Kidney (tissue), 14 donors: Measurements from ENCODE around the gene PLB1. TPM values are rescaled to one million over a fixed set of nuclear protein-coding genes. Genes with fewer than 3 reads are reported as not detected.
A peak's percentile ranks its signal among the peaks of the same experiment; 100 is the strongest.

Experiments used
- DNase-seq, 5 donors: peaks; one replicate each; pipeline ENCODE4 v3.0.0-alpha.2; 2013 to 2020
- FAIRE-seq: peaks from 2 replicates; lab custom pipeline; 2012; peaks lifted over from hg19 to GRCh38; lab: Jason Lieb, UNC
- H3K27ac ChIP-seq, 2 donors: one replicate each; pipeline ENCODE4 v1.7.0; 2013; ENCODE audit warnings: low read depth in 2 of 2, low read length in 2 of 2, inconsistent platforms in 1 of 2
- H3K27me3 ChIP-seq: one replicate; pipeline ENCODE4 v1.7.1; 2013; ENCODE audit warnings: low read length, inconsistent platforms; ENCODE audit not compliant: control insufficient read depth, insufficient read depth
- H3K36me3 ChIP-seq, 3 donors: one replicate each; pipeline versions ENCODE4 v1.7.0 to v1.7.1; 2013; ENCODE audit warnings: low read length in 3 of 3, control low read depth in 1 of 3, inconsistent platforms in 1 of 3; ENCODE audit not compliant: insufficient read depth in 3 of 3, control insufficient read depth in 2 of 3
- H3K4me1 ChIP-seq, 3 donors: one replicate each; pipeline versions ENCODE4 v1.7.0 to v1.7.1; 2013; ENCODE audit warnings: low read length in 3 of 3, inconsistent platforms in 1 of 3, low read depth in 1 of 3; ENCODE audit not compliant: control insufficient read depth in 2 of 3, insufficient read depth in 2 of 3
- H3K4me3 ChIP-seq, 3 donors: one replicate each; pipeline versions ENCODE4 v1.7.0 to v1.8.1; 2013; ENCODE audit warnings: low read length in 3 of 3, control low read depth in 1 of 3, inconsistent platforms in 1 of 3
- H3K9ac ChIP-seq, 3 donors: one replicate each; pipeline versions ENCODE4 v1.7.0 to v1.7.1; 2013; ENCODE audit warnings: low read length in 3 of 3, control low read depth in 1 of 3, inconsistent platforms in 1 of 3
- H3K9me3 ChIP-seq, 3 donors: one replicate each; pipeline versions ENCODE4 v1.7.0 to v1.7.1; 2013; ENCODE audit warnings: low read length in 3 of 3, control low read depth in 1 of 3, inconsistent platforms in 1 of 3; ENCODE audit not compliant: control insufficient read depth in 2 of 3, insufficient read depth in 1 of 3
- CTCF ChIP-seq: IDR thresholded peaks from 3 replicates; pipeline ENCODE4 v1.5.1; 2012; ENCODE audit warnings: mild to moderate bottlenecking, moderate library complexity, borderline replicate concordance; ENCODE audit not compliant: insufficient read depth; ENCODE audit errors: extremely low read depth
- intact Hi-C: fragments of 100-400 bp; cut with DNase I; formaldehyde crosslinking; loops from one replicate; pipeline ENCODE4 v1.11.1; 2022
- polyA plus RNA-seq: library from polyadenylated mRNA; stranded (reverse); fragments of 350-450 nt; fragmentation: Illumina TruSeq; extraction: RNeasy Lipid Tissue Mini Kit (QIAGEN cat#74804); gene quantifications from one replicate; pipeline ENCODE4 v1.2.3, GENCODE V29; 2014; ENCODE audit warnings: low read depth, low replicate concordance; ENCODE audit not compliant: insufficient read depth
- total RNA-seq: library from RNA; stranded (reverse); fragmentation: NEBNext Ultra II Directional; extraction: Animal tissue kit (Norgen Biotek cat#: 25700); gene quantifications from one replicate; pipeline ENCODE4 v1.2.1, GENCODE V29; 2021
- donor health status: control.
- donor health status: control.
- donor health status: control.
- donor health status: control.
- donor health status: control.
- donor health status: DM: yes; HTN: yes; CAD: no.
- donor health status: Normal renal cell carcinoma (clear cell type).

The PLB1 gene
- total and polyA plus RNA-seq, 2 donors from 2014 or later, result 0.95 to 6.8 TPM

GRCh38 chr2:28627722-28628480 is 132.0 kb downstream of the PLB1 start:
- intact Hi-C loops, result no loop called here
- peak in 2 of 5 donors; percentile 33 to 37 for DNase-seq
- no peak for FAIRE-seq
- H3K27ac ChIP-seq, result peak overlapping the region; percentile 68 to 89
- peaks cover 4 to 15% (median 4%) of the 10 kb centered on the region in 3 donors for H3K4me1 ChIP-seq
- peak overlapping the region in 1 of 3 donors; percentile 24 for H3K9ac ChIP-seq
- no peak for TF ChIP-seq CTCF
- H3K9me3 ChIP-seq, result no peaks in the 10 kb centered on the region
- H3K4me3 ChIP-seq, result no peak overlapping the region
- H3K36me3 ChIP-seq, result no peaks in the 10 kb centered on the region
- H3K27me3 ChIP-seq, result no peaks in the 10 kb centered on the region

- FAIRE-seq (no peak), DNase-seq (peak in 1 of 5 donors; percentile 32)
- Histone ChIP-seq H3K9ac (no peak overlapping the region), H3K27me3 (no peaks in the 10 kb centered on the region), H3K9me3 (no peaks in the 10 kb centered on the region), H3K4me3 (no peak overlapping the region), H3K4me1 (peaks cover 4 to 15% (median 4%) of the 10 kb centered on the region in 3 donors), H3K27ac (no peak overlapping the region), H3K36me3 (no peaks in the 10 kb centered on the region)
- intact Hi-C loops, result no loop called here
- no peak for TF ChIP-seq CTCF
These were observed 132.6 kb downstream of the PLB1 start for GRCh38 chr2:28628506-28628905.

GRCh38 chr2:28628987-28629386 is 133.1 kb downstream of the PLB1 start:
- no peak overlapping the region for H3K27ac ChIP-seq
- intact Hi-C loops, result no loop called here
- DNase-seq (peak in 1 of 5 donors; percentile 32), FAIRE-seq (no peak)
- TF ChIP-seq CTCF, result no peak
- no peak overlapping the region for H3K4me3 ChIP-seq
- peaks cover 4 to 15% (median 4%) of the 10 kb centered on the region in 3 donors for H3K4me1 ChIP-seq
- no peak overlapping the region for H3K9ac ChIP-seq
- H3K9me3 ChIP-seq, result no peaks in the 10 kb centered on the region
- no peaks in the 10 kb centered on the region for H3K27me3 ChIP-seq
- H3K36me3 ChIP-seq, result no peaks in the 10 kb centered on the region
